ENCODE measurements around the gene UBXN7. TPM values are rescaled to one million over a fixed set of nuclear protein-coding genes. Genes with fewer than 3 reads are reported as not detected.

UBXN7 gene
- total and polyA plus RNA-seq, 9 of the 15 experiments (the other 6 are each of a cell fraction or from before 2014, with no cell fraction given), result 3.5 to 44.6 (median 13.4) TPM

GRCh38 chr3:196378146-196378841, 53.9 kb downstream of the UBXN7 start (continued):
- TF ChIP-seq NCOR1 (IDR thresholded peaks at IDR 0.05), result 0 out of 2 replicates have a peak, but pooled peaks have one; percentile 8
- peak; percentile 87; the same call in 1 of the 2 replicates for TF ChIP-seq CC2D1A (IDR thresholded peaks at IDR 0.05)
- no peak for TF ChIP-seq PKNOX1 (IDR thresholded peaks at IDR 0.05)
- TF ChIP-seq STAT5A (IDR thresholded peaks at IDR 0.05; ENCODE audit: borderline replicate concordance, low read length), result peak; percentile 95
- peak in 1 of 2 experiments; percentile 61; a peak in 1 of 4 replicates for TF ChIP-seq ZNF639 (CRISPR knock-in tag; conservative IDR thresholded peaks at IDR 0.05 in 1 of 2, IDR thresholded peaks at IDR 0.05 in 1 of 2)
- TF ChIP-seq FOXK2 (conservative IDR thresholded peaks at IDR 0.05 in 1 of 2, IDR thresholded peaks at IDR 0.05 in 1 of 2; ENCODE audit: low read depth in 2 of 2), result peak in 1 of 2 experiments; percentile 9; a peak in 1 of 4 replicates
- 0 out of 2 replicates have a peak, but pooled peaks have one; percentile 17 for TF ChIP-seq SMAD4 (CRISPR knock-in tag; conservative IDR thresholded peaks at IDR 0.05)
- TF ChIP-seq DPF2 (IDR thresholded peaks at IDR 0.05), result peak; percentile 48
- 0 out of 2 replicates have a peak, but pooled peaks have one; percentile 11 for TF ChIP-seq EP300 (IDR thresholded peaks at IDR 0.05; ENCODE audit: low read length)
- no peak for TF ChIP-seq PATZ1 (CRISPR knock-in tag; IDR thresholded peaks at IDR 0.05; ENCODE audit: borderline replicate concordance)
- 0 out of 2 replicates have a peak, but pooled peaks have one; percentile 16 for TF ChIP-seq CXXC5 (CRISPR knock-in tag; IDR thresholded peaks at IDR 0.05)
- TF ChIP-seq, protein P1, sequence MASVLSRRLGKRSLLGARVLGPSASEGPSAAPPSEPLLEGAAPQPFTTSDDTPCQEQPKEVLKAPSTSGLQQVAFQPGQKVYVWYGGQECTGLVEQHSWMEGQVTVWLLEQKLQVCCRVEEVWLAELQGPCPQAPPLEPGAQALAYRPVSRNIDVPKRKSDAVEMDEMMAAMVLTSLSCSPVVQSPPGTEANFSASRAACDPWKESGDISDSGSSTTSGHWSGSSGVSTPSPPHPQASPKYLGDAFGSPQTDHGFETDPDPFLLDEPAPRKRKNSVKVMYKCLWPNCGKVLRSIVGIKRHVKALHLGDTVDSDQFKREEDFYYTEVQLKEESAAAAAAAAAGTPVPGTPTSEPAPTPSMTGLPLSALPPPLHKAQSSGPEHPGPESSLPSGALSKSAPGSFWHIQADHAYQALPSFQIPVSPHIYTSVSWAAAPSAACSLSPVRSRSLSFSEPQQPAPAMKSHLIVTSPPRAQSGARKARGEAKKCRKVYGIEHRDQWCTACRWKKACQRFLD (CRISPR knock-in tag; IDR thresholded peaks at IDR 0.05), result 0 out of 2 replicates have a peak, but pooled peaks have one; percentile 43
- no peak for TF ChIP-seq JUNB (CRISPR knock-in tag; conservative IDR thresholded peaks at IDR 0.05)
- peak; percentile 48; the same call in 1 of the 2 replicates for TF ChIP-seq ZFP1 (CRISPR knock-in tag; IDR thresholded peaks at IDR 0.05)
- 0 out of 2 replicates have a peak, but pooled peaks have one; percentile 18 for TF ChIP-seq JUND (IDR thresholded peaks at IDR 0.05; ENCODE audit: borderline replicate concordance, low read depth, low read length)
- no peak for TF ChIP-seq JUND (tag; IDR thresholded peaks at IDR 0.05; ENCODE audit: borderline replicate concordance, low read depth, low read length)

Data from K562 (cell line).